Gastrocnemius medialis (tissue), 4 donors: ENCODE results near the gene TFEC.
"Not testable (repeated sequence)": the region's sequence is repeated elsewhere in the genome, so short reads cannot be mapped to it uniquely, and the experiment has no call there.

Experiments used
- POLR2A ChIP-seq, 2 donors: fragments of 450-650 bp; IDR thresholded peaks; one replicate each; pipeline ENCODE4 v1.6.1; 2017; ENCODE audit warnings: antibody characterized with exemption in 2 of 2, mild to moderate bottlenecking in 2 of 2, moderate library complexity in 2 of 2
- TF ChIP-seq, protein P1 (sequence below), 5 experiments: fragments of 450-650 bp in 3 of 5; fragments of 200-600 bp in 2 of 5; sonication (generic) in 2 of 5; IDR thresholded peaks in 4 of 5; conservative IDR thresholded peaks in 1 of 5; 1 replicate in 4 of 5; 2 replicates in 1 of 5; pipeline ENCODE4 v1.5.1; 2016 to 2019; ENCODE audit warnings: antibody characterized with exemption in 5 of 5, mild to moderate bottlenecking in 3 of 5, moderate library complexity in 3 of 5

DNA sequence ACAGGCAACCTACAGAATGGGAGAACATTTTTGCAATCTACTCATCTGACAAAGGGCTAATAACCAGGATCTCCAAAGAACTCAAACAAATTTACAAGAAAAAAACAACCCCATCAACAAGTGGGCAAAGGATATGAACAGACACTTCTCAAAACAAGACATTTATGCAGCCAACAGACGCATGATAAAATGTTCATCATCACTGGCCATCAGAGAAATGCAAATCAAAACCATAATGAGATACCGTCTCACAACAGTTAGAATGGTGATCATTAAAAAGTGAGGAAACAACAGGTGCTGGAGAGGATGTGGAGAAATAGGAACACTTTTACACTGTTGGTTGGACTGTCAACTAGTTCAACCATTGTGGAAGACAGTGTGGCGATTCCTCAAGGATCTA lies 100.8 kb downstream of the TFEC start:
- TF ChIP-seq, protein P1, sequence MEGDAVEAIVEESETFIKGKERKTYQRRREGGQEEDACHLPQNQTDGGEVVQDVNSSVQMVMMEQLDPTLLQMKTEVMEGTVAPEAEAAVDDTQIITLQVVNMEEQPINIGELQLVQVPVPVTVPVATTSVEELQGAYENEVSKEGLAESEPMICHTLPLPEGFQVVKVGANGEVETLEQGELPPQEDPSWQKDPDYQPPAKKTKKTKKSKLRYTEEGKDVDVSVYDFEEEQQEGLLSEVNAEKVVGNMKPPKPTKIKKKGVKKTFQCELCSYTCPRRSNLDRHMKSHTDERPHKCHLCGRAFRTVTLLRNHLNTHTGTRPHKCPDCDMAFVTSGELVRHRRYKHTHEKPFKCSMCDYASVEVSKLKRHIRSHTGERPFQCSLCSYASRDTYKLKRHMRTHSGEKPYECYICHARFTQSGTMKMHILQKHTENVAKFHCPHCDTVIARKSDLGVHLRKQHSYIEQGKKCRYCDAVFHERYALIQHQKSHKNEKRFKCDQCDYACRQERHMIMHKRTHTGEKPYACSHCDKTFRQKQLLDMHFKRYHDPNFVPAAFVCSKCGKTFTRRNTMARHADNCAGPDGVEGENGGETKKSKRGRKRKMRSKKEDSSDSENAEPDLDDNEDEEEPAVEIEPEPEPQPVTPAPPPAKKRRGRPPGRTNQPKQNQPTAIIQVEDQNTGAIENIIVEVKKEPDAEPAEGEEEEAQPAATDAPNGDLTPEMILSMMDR (IDR thresholded peaks at IDR 0.05 in 4 of 5, conservative IDR thresholded peaks at IDR 0.05 in 1 of 5): not testable (repeated sequence)
- TF ChIP-seq POLR2A (IDR thresholded peaks at IDR 0.05): not testable (repeated sequence)
